HFFc6 (cell line): Measurements from ENCODE around the gene CUX1. TPM values are rescaled to one million over a fixed set of nuclear protein-coding genes. Genes with fewer than 3 reads are reported as not detected.

ENCODE experiments used
- DNase-seq: peaks from one replicate; pipeline ENCODE4 v3.0.0-alpha.2; 2018
- H3K27ac Mint-ChIP-seq: 2 replicates; pipeline ENCODE4 v1.8.0; 2020; ENCODE audit warnings: mild to moderate bottlenecking, mixed read lengths
- H3K27me3 Mint-ChIP-seq: 2 replicates; pipeline ENCODE4 v1.8.0; 2021; ENCODE audit warnings: mild to moderate bottlenecking, moderate library complexity, mixed read lengths; ENCODE audit not compliant: insufficient read depth
- H3K36me3 Mint-ChIP-seq: 2 replicates; pipeline ENCODE4 v1.8.0; 2021; ENCODE audit warnings: low read depth, mixed read lengths
- H3K4me1 Mint-ChIP-seq: 2 replicates; pipeline ENCODE4 v1.8.0; 2020; ENCODE audit warnings: low read depth, mixed read lengths
- H3K4me3 Mint-ChIP-seq: 2 replicates; pipeline ENCODE4 v1.8.0; 2020; ENCODE audit warnings: mild to moderate bottlenecking, moderate library complexity, mixed read lengths
- H3K9me3 Mint-ChIP-seq: 2 replicates; pipeline ENCODE4 v1.8.0; 2020; ENCODE audit warnings: mild to moderate bottlenecking, mixed read lengths
- total RNA-seq, 6 experiments: library from RNA; stranded (reverse); fragmentation: NEBNext Ultra II Directional; extraction: Animal tissue kit (Norgen Biotek cat#: 25700); gene quantifications; 2 replicates in 1 of 6; 3 replicates in 5 of 6; pipeline ENCODE4 v1.2.3, GENCODE V29; 2021
- TF ChIP-seq, protein P1 (sequence below): fragments of 200-600 bp; sonication (generic); IDR thresholded peaks from 2 replicates; pipeline ENCODE4 v1.5.0; 2021; ENCODE audit warnings: antibody characterized with exemption, mild to moderate bottlenecking

Gene CUX1
- total RNA-seq, 6 experiments from 2014 or later: 46.9 to 64.2 (median 51.6) TPM

DNA sequence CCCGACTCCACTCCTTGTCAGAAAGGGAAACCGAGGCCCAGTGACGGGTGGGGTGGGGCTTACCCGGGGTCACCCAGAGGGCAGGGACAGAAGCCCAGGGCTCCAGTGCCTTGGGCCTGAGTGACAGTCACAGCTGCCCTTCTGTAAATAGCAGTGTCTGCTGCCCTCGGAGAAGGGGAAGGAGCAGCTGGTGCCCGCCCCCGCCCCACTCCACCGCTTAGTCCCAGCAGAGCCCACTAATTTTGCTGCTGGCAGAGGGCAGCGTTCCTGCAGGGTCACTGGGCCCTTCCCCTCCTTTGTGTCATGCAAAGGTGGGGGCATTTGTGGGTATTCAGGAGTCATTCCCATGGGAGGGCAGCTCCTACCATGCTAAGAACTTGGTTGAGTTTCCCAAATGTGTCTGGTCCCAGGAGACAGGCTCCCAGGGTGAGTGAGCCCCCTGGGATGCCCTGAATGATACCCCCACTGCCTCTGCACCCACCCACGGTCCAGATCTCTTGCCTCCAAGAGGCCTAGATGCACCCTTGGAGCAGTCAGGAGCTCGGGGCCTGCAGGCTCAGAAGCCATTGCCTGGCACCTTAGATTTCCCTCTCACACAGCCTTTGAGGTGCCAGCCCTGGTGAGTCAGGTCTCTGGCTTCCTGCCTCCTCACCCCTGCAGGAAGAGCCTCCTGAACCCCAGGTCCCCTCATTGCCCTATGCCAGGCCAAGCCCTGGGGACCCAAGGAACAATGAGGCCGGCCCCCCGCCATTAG is 486.4 kb downstream of the CUX1 start:
- TF ChIP-seq, protein P1, sequence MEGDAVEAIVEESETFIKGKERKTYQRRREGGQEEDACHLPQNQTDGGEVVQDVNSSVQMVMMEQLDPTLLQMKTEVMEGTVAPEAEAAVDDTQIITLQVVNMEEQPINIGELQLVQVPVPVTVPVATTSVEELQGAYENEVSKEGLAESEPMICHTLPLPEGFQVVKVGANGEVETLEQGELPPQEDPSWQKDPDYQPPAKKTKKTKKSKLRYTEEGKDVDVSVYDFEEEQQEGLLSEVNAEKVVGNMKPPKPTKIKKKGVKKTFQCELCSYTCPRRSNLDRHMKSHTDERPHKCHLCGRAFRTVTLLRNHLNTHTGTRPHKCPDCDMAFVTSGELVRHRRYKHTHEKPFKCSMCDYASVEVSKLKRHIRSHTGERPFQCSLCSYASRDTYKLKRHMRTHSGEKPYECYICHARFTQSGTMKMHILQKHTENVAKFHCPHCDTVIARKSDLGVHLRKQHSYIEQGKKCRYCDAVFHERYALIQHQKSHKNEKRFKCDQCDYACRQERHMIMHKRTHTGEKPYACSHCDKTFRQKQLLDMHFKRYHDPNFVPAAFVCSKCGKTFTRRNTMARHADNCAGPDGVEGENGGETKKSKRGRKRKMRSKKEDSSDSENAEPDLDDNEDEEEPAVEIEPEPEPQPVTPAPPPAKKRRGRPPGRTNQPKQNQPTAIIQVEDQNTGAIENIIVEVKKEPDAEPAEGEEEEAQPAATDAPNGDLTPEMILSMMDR: no peak
- Mint-ChIP-seq H3K27ac (no peak overlapping the region), H3K4me3 (no peak overlapping the region), H3K27me3 (no peaks in the 10 kb centered on the region; the same call in 1 of the 2 replicates), H3K36me3 (no peaks in the 10 kb centered on the region), H3K9me3 (no peaks in the 10 kb centered on the region), H3K4me1 (peaks cover 6% of the 10 kb centered on the region; the same call in 1 of the 2 replicates)
- no peak for DNase-seq

DNA sequence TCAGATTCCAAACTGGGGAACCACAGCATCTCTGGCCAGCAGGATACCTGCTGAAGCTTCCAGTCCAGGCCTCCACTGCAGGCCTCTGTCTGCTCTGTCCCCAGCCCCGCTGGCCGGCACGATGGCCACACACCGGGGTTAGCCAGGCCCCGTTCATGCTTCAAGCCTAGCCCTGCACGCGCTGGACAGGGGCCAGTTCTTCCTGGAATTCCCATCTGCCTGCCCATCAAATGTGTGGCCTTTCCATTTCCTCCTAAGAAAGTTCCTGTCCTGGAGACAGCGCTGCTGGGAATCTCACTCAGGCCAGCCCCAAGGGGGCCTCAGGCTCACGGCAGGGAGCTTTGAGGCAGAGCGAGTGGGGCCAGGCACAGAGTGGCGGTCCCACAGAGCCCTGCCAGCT is 487.2 kb downstream of the CUX1 start:
- TF ChIP-seq, protein P1: no peak
- Mint-ChIP-seq H3K27me3 (no peaks in the 10 kb centered on the region; the same call in 1 of the 2 replicates), H3K4me3 (no peak overlapping the region), H3K9me3 (no peaks in the 10 kb centered on the region), H3K27ac (no peak overlapping the region), H3K4me1 (peaks cover 6% of the 10 kb centered on the region; the same call in 1 of the 2 replicates), H3K36me3 (no peaks in the 10 kb centered on the region)
- no peak for DNase-seq

GRCh38 chr7:102305414-102306268 is 488.2 kb downstream of the CUX1 start:
- H3K4me3 Mint-ChIP-seq: no peak overlapping the region
- no peaks in the 10 kb centered on the region for H3K36me3 Mint-ChIP-seq
- no peaks in the 10 kb centered on the region for H3K9me3 Mint-ChIP-seq
- H3K27ac Mint-ChIP-seq: no peak overlapping the region
- DNase-seq: no peak
- TF ChIP-seq, protein P1: no peak
- no peaks in the 10 kb centered on the region; the same call in 1 of the 2 replicates for H3K27me3 Mint-ChIP-seq
- peaks cover 6% of the 10 kb centered on the region; the same call in 1 of the 2 replicates for H3K4me1 Mint-ChIP-seq

DNA sequence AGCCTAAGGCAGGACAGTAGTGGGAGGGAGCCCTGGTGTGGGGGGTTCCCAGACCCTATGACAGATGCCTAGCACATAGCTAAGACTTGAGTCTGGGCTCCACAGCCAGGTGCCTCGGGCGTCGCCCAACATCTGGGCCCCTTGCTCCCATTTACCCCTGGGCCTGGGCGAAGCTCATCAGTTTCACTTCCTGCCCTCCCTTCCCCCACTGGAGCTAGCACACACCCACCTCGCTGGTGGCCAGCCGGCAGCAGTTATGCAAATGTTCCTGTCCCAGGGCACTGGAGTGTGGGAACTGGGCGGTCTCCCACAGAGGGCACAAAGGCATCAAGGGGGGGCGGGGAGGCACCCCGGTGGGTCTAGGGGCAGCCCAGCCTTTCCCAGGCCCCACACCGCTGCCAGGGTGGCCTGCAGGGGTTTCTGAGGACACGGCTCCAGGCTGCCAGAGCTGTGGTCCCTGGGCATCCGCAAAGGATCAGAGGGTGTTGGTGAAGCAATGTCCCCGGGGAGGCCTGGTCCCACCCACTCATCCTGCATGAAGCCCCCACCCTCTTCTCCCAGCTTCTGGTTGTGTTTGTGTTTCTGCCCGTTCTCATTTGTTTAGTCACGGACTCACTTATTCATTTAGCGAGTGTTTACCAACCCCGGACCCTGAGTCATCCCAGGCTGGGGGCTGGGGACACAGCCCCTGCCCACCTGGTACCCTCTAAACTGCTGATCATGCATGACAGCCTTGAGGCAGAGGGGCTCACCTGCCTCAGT is 489.7 kb downstream of the CUX1 start:
- DNase-seq: no peak
- peaks cover 6% of the 10 kb centered on the region; the same call in 1 of the 2 replicates for H3K4me1 Mint-ChIP-seq
- H3K9me3 Mint-ChIP-seq: no peaks in the 10 kb centered on the region
- peak overlapping the region; percentile 49; the same call in 1 of the 2 replicates for H3K4me3 Mint-ChIP-seq
- TF ChIP-seq, protein P1: no peak
- H3K36me3 Mint-ChIP-seq: no peaks in the 10 kb centered on the region
- H3K27ac Mint-ChIP-seq: 0 out of 2 replicates have a peak overlapping the region, but pooled peaks have one; percentile 40
- H3K27me3 Mint-ChIP-seq: no peaks in the 10 kb centered on the region; the same call in 1 of the 2 replicates

DNA sequence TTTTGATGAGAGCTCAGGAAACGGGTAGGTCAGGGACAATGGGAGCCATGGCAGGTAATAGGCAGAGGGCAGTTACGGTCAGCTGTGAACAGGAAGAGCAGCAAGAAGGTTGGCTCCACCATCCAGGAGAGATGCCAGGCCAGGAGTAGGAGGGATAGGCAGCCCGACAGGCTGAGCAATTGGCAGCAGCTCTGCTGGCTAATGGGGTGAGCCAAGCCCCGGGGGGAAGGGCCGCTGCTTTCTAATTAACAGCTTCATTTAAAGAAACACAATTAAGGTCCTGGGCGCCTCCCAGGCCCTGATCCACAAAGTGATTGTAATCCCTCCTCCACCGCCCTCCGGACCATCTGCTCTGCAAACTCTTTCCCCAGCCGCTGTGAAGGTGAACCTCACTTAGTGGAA is 493.0 kb downstream of the CUX1 start:
- Mint-ChIP-seq H3K27me3 (no peaks in the 10 kb centered on the region; the same call in 1 of the 2 replicates), H3K4me1 (peaks cover 6% of the 10 kb centered on the region; the same call in 1 of the 2 replicates), H3K27ac (no peak overlapping the region), H3K36me3 (no peaks in the 10 kb centered on the region), H3K9me3 (no peaks in the 10 kb centered on the region), H3K4me3 (no peak overlapping the region)
- TF ChIP-seq, protein P1: no peak
- DNase-seq: no peak
